H1 (cell line): ENCODE measurements around the gene GFRA3. TPM values are rescaled to one million over a fixed set of nuclear protein-coding genes. Genes with fewer than 3 reads are reported as not detected.

ENCODE experiments used
- ATF3 ChIP-seq: IDR thresholded peaks from 2 replicates; pipeline ENCODE4 v1.6.1; 2011; ENCODE audit warnings: low read depth, mild to moderate bottlenecking, low read length; ENCODE audit not compliant: insufficient read depth
- BCL11A ChIP-seq, 2 experiments: IDR thresholded peaks; one replicate each; pipeline ENCODE4 v1.6.1; 2011; ENCODE audit warnings: low read depth in 2 of 2, low read length in 2 of 2, mild to moderate bottlenecking in 2 of 2
- CHD2 ChIP-seq: IDR thresholded peaks from 2 replicates; pipeline ENCODE4 v1.6.1; 2012; ENCODE audit warnings: low read length, improper control_type of control experiment
- JUN ChIP-seq: IDR thresholded peaks from 2 replicates; pipeline ENCODE4 v1.6.1; 2011; ENCODE audit warnings: low read depth, mild to moderate bottlenecking, improper control_type of control experiment, low read length
- RXRA ChIP-seq: IDR thresholded peaks from 2 replicates; pipeline ENCODE4 v1.6.1; 2011; ENCODE audit warnings: low read depth, mild to moderate bottlenecking, low read length, moderate library complexity; ENCODE audit not compliant: insufficient read depth
- SIN3A ChIP-seq, 2 experiments: IDR thresholded peaks in 1 of 2; conservative IDR thresholded peaks in 1 of 2; 2 replicates each; pipeline ENCODE4 v1.6.1; 2011 to 2012; ENCODE audit warnings: low read length in 2 of 2, improper control_type of control experiment in 1 of 2, low read depth in 1 of 2, mild to moderate bottlenecking in 1 of 2
- polyA plus RNA-seq, 7 experiments: library from polyadenylated mRNA; depleted of rRNA in 3 of 7; stranded (reverse) in 5 of 7; unstranded in 2 of 7; fragments of >200 nt in 5 of 7; fragments of 200-250 nt in 2 of 7; gene quantifications; 1 replicate in 5 of 7; 2 replicates in 1 of 7; 4 replicates in 1 of 7; pipeline versions ENCODE4 v1.2.1 to v1.2.3, GENCODE V29; 2011 to 2013; ENCODE audit warnings: missing spikeins in 2 of 7, mixed read lengths in 2 of 7
- total RNA-seq: library from RNA; stranded (reverse); fragmentation: NEBNext Ultra II Directional; extraction: Animal tissue kit (Norgen Biotek cat#: 25700); gene quantifications from 2 replicates; pipeline ENCODE4 v1.2.1, GENCODE V29; 2021

The GFRA3 gene
- total and polyA plus RNA-seq, 2 of the 8 experiments (the other 6 are each of a cell fraction or from before 2014, with no cell fraction given) = 0.88 to 3.4 TPM

GRCh38 chr5:138238034-138238433 is 36.4 kb downstream of the GFRA3 start (continued):
- TF ChIP-seq BCL11A (IDR thresholded peaks at IDR 0.05; ENCODE audit: low read depth in 2 of 2, low read length in 2 of 2) = no peak
- no peak for TF ChIP-seq SIN3A (conservative IDR thresholded peaks at IDR 0.05 in 1 of 2, IDR thresholded peaks at IDR 0.05 in 1 of 2; ENCODE audit: low read depth in 1 of 2, low read length in 2 of 2)
- no peak for TF ChIP-seq JUN
- TF ChIP-seq ATF3 = no peak
- TF ChIP-seq CHD2 = no peak
- TF ChIP-seq RXRA = no peak
- TF ChIP-seq, all 59 proteins: peak for 0
